Smooth muscle cell (in vitro differentiated cells): ENCODE data around the gene ADCK1. TPM values are rescaled to one million over a fixed set of nuclear protein-coding genes. Genes with fewer than 3 reads are reported as not detected.

Source experiments
- DNase-seq: peaks from one replicate; lab custom pipeline; 2025; ENCODE audit not compliant: unreplicated experiment; lab: John Stamatoyannopoulos, UW
- H2AFZ ChIP-seq: fragments of 200-600 bp; sonication (generic); 2 replicates; pipeline ENCODE4 v1.6.0; 2016; ENCODE audit warnings: antibody characterized with exemption, low read depth, mild to moderate bottlenecking
- H3F3A ChIP-seq: fragments of 200-600 bp; sonication (generic); 2 replicates; pipeline ENCODE4 v1.6.0; 2017; ENCODE audit warnings: antibody characterized with exemption, low read depth
- H3K27ac ChIP-seq: fragments of 200-600 bp; sonication (generic); 2 replicates; pipeline ENCODE4 v1.5.1; 2016; ENCODE audit warnings: low read depth, mild to moderate bottlenecking
- H3K27me3 ChIP-seq: fragments of 200-600 bp; sonication (generic); 2 replicates; pipeline ENCODE4 v1.6.1; 2016; ENCODE audit warnings: low read depth, mild to moderate bottlenecking
- H3K36me3 ChIP-seq: fragments of 200-600 bp; sonication (generic); 2 replicates; pipeline ENCODE4 v1.5.1; 2016; ENCODE audit warnings: low read depth
- H3K4me1 ChIP-seq: fragments of 200-600 bp; sonication (generic); 2 replicates; pipeline ENCODE4 v1.5.1; 2016; ENCODE audit warnings: low read depth
- H3K4me2 ChIP-seq: fragments of 200-600 bp; sonication (generic); 2 replicates; pipeline ENCODE4 v1.6.0; 2016; ENCODE audit warnings: mild to moderate bottlenecking
- H3K4me3 ChIP-seq: fragments of 200-600 bp; sonication (generic); 2 replicates; pipeline ENCODE4 v1.5.1; 2016; ENCODE audit warnings: mild to moderate bottlenecking
- H3K79me2 ChIP-seq: fragments of 200-600 bp; sonication (generic); 2 replicates; pipeline ENCODE4 v1.6.0; 2016; ENCODE audit warnings: low read depth, mild to moderate bottlenecking
- H3K9ac ChIP-seq: fragments of 200-600 bp; sonication (generic); 2 replicates; pipeline ENCODE4 v1.6.0; 2016; ENCODE audit warnings: low read depth
- H3K9me3 ChIP-seq: fragments of 200-600 bp; sonication (generic); replicated peaks from 2 replicates; pipeline ENCODE4 v1.5.1; 2016; ENCODE audit warnings: low read depth
- H4K20me1 ChIP-seq: fragments of 200-600 bp; sonication (generic); 2 replicates; pipeline ENCODE4 v1.6.0; 2016; ENCODE audit warnings: low read depth
- WGBS: methylation state at CpG from one replicate; pipeline ENCODE4 v1.1.7; 2016; ENCODE audit warnings: low lambda C conversion rate; 5-methylcytosine and 5-hydroxymethylcytosine counted together
- polyA plus RNA-seq: library from polyadenylated mRNA; unstranded; fragments of >200 nt; fragmentation: Nextera tagmentation; extraction: Ambion mirVana; gene quantifications from 2 replicates; pipeline ENCODE4 v1.2.1, GENCODE V29; 2016
- total RNA-seq: library from RNA; depleted of rRNA; stranded (reverse); fragments of >200 nt; gene quantifications from 2 replicates; pipeline ENCODE4 v1.2.3, GENCODE V29; 2014
- TF ChIP-seq, protein P1 (sequence below): fragments of 200-600 bp; sonication (generic); IDR thresholded peaks from 2 replicates; pipeline ENCODE4 v1.5.1; 2017; ENCODE audit warnings: borderline replicate concordance, mild to moderate bottlenecking, antibody characterized with exemption; ENCODE audit not compliant: insufficient read depth, poor library complexity, severe bottlenecking

Gene ADCK1
- total and polyA plus RNA-seq, 2 experiments from 2014 or later: 4.2 to 5.1 TPM

DNA sequence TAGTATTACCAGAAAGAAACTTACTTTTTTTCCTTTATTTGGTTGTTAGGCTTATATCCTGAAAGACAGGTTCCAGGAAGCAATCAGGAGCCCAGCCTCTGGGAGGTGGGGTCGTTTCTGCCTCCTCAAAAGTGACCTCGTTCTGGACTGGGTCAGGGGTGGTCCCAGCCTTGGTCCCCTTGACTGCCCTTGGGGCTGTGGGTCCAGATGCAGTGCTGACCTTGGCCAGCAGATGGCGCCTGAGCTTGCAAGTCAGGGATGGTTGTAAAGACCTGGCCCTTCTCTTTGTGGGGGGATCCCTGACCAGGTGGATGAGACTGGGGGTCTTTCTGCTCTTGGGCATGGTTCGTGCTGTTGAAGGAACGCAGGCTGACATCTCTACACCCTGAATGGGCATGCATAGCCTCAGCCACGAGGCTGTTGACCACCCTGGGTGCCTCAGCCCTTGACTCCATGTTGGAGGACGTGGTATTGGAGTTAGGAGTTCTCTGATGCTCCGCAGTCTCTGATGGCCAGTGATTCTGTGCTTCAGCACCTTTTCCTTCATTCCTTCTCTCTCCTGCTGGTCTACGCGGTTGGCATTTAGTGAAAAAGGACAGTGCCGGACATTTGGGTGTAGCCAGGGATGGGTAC lies 62.4 kb downstream of the ADCK1 start:
- no peaks in the 10 kb centered on the region for H3K9me3 ChIP-seq
- H3K4me2 ChIP-seq: no peak overlapping the region
- H2AFZ ChIP-seq: no peak overlapping the region
- H3K4me1 ChIP-seq: no peaks in the 10 kb centered on the region
- no peaks in the 10 kb centered on the region for H3K27me3 ChIP-seq
- peak; percentile 65 for DNase-seq
- H3K27ac ChIP-seq: no peak overlapping the region
- no peak overlapping the region for H3K9ac ChIP-seq
- 57% methylated on average over 11 of the region's 11 CpGs for WGBS
- no peaks in the 10 kb centered on the region for H4K20me1 ChIP-seq
- TF ChIP-seq, protein P1, sequence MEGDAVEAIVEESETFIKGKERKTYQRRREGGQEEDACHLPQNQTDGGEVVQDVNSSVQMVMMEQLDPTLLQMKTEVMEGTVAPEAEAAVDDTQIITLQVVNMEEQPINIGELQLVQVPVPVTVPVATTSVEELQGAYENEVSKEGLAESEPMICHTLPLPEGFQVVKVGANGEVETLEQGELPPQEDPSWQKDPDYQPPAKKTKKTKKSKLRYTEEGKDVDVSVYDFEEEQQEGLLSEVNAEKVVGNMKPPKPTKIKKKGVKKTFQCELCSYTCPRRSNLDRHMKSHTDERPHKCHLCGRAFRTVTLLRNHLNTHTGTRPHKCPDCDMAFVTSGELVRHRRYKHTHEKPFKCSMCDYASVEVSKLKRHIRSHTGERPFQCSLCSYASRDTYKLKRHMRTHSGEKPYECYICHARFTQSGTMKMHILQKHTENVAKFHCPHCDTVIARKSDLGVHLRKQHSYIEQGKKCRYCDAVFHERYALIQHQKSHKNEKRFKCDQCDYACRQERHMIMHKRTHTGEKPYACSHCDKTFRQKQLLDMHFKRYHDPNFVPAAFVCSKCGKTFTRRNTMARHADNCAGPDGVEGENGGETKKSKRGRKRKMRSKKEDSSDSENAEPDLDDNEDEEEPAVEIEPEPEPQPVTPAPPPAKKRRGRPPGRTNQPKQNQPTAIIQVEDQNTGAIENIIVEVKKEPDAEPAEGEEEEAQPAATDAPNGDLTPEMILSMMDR: peak; percentile 92
- no peaks in the 10 kb centered on the region for H3K36me3 ChIP-seq
- H3K4me3 ChIP-seq: no peak overlapping the region
- no peaks in the 10 kb centered on the region for H3K79me2 ChIP-seq
- no peaks in the 10 kb centered on the region for H3F3A ChIP-seq

DNA sequence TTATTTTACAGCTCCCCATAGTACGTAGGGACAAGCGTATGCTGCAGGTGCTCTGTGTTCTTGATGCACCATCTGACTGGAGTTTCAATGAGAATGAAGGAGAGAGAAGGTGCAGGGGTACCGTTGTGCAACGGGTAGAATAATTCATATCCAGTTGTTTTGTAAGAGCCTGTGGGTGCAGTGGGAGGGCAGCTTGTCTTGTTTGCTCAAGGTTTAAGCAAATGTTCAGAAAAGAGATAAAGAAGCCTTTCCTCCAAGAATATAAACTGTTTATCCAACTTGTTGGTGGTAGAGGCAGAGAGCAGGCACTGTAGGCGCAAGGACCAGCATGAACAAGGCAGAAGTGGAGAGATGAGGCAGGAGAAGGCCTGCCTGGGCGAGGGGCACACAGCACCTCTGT lies 64.2 kb downstream of the ADCK1 start:
- H3K9me3 ChIP-seq: no peaks in the 10 kb centered on the region
- H3K36me3 ChIP-seq: no peaks in the 10 kb centered on the region
- no peaks in the 10 kb centered on the region for H3K27me3 ChIP-seq
- H2AFZ ChIP-seq: no peak overlapping the region
- no peak overlapping the region for H3K4me2 ChIP-seq
- H3K4me1 ChIP-seq: no peaks in the 10 kb centered on the region
- H3K27ac ChIP-seq: no peak overlapping the region
- DNase-seq: no peak
- no peak overlapping the region for H3K4me3 ChIP-seq
- 89% methylated on average over 6 of the region's 6 CpGs for WGBS
- H3K9ac ChIP-seq: no peak overlapping the region
- H4K20me1 ChIP-seq: no peaks in the 10 kb centered on the region
- no peaks in the 10 kb centered on the region for H3F3A ChIP-seq
- no peaks in the 10 kb centered on the region for H3K79me2 ChIP-seq
- TF ChIP-seq, protein P1: no peak

DNA sequence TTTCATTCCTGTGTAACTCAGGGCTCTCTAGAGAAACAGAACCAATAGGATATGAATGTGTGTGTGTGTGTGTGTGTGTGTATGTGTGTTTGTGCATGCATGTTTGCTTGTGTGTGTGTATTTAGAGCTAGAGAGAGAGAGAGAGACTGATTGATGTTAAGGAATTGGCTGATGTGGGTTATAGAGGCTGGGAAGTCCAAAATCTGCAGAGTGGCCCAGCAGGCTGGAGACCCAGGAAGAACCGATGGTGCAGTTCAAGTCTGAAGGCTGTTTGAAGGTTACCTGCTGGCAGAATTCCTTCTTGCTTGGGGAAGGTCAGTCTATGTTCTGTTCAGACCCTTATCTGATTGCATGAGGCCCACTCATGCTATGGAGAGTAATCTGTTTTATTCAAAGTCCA lies 64.7 kb downstream of the ADCK1 start:
- WGBS: 94% methylated on average over 1 of the region's 1 CpG
- Histone ChIP-seq H3K9ac (no peak overlapping the region), H3K9me3 (no peaks in the 10 kb centered on the region), H3K4me1 (no peaks in the 10 kb centered on the region), H3K4me3 (no peak overlapping the region), H3K27ac (no peak overlapping the region), H4K20me1 (no peaks in the 10 kb centered on the region), H3K36me3 (no peaks in the 10 kb centered on the region), H3F3A (no peaks in the 10 kb centered on the region), H3K27me3 (no peaks in the 10 kb centered on the region), H3K79me2 (no peaks in the 10 kb centered on the region), H2AFZ (no peak overlapping the region), H3K4me2 (no peak overlapping the region)
- TF ChIP-seq, protein P1: no peak
- DNase-seq: no peak

DNA sequence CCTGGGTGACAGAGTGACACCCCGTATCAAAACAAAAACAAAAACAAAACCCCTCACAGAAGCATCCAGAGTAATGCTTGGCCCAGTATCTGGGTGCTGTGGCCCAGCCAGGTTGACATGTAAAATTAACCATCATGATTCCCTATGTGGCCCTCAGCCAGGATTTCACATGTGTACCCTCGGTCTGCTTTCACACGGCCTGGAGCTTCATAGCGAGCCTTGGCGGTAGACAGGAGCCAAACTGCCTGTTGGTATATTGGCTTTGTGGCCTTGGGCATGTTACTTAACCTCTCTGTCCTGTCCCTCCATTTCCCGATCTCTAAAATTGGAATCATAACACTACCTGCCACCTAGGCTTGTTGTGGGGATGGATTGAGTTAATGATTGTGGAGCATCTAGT lies 65.5 kb downstream of the ADCK1 start:
- no peaks in the 10 kb centered on the region for H3K36me3 ChIP-seq
- WGBS: 93% methylated on average over 6 of the region's 6 CpGs

More for the DNA sequence above, 65.5 kb downstream of the ADCK1 start:
- TF ChIP-seq, protein P1: no peak
- DNase-seq: no peak
- no peaks in the 10 kb centered on the region for H3K79me2 ChIP-seq
- H3F3A ChIP-seq: no peaks in the 10 kb centered on the region
- no peaks in the 10 kb centered on the region for H3K9me3 ChIP-seq
- no peak overlapping the region for H3K27ac ChIP-seq
- no peak overlapping the region for H2AFZ ChIP-seq
- H3K4me2 ChIP-seq: no peak overlapping the region
- H3K4me3 ChIP-seq: no peak overlapping the region
- no peaks in the 10 kb centered on the region for H3K4me1 ChIP-seq
- H3K9ac ChIP-seq: no peak overlapping the region
- H3K27me3 ChIP-seq: no peaks in the 10 kb centered on the region
- no peaks in the 10 kb centered on the region for H4K20me1 ChIP-seq
